IMR-90 (cell line): ENCODE data around the gene NEK6. TPM values are rescaled to one million over a fixed set of nuclear protein-coding genes. Genes with fewer than 3 reads are reported as not detected.
A peak's percentile ranks its signal among the peaks of the same experiment; 100 is the strongest.

ENCODE experiments used
- ATAC-seq: fragments of 200-7000 bp; cut with Tn5 transposase; 2 replicates; pipeline ENCODE4 v1.9.1; 2020; ENCODE audit warnings: low read depth, mild to moderate bottlenecking, moderate library complexity
- BruUV-seq: library from RNA; stranded (reverse); fragments of 400-500 nt; replicated peaks from 2 replicates; lab custom pipeline; 2021; lab: Mats Ljungman, UMichigan
- CTCF ChIA-PET: fragments of 300-600 bp; formaldehyde crosslinking; extraction: SDS; loops from one replicate; lab custom pipeline; 2021; ENCODE audit warnings: antibody characterized with exemption; lab: Yijun Ruan, JAX
- POLR2A ChIA-PET: fragments of 300-600 bp; sonication (Branson Sonifier 250); formaldehyde crosslinking; loops from one replicate; lab custom pipeline; 2022; ENCODE audit warnings: antibody characterized with exemption; ENCODE audit not compliant: unreplicated experiment; lab: Charles Lee
- DNase-seq: peaks from one replicate; pipeline ENCODE4 v3.0.0; 2013
- H2AFZ ChIP-seq: replicated peaks from 2 replicates; pipeline ENCODE3; 2013; ENCODE audit warnings: low read length, mild to moderate bottlenecking; ENCODE audit not compliant: poor library complexity
- H2AK5ac ChIP-seq: 2 replicates; pipeline ENCODE4 v1.6.1; 2013; ENCODE audit warnings: low read depth, low read length, inconsistent platforms
- H2AK9ac ChIP-seq: replicated peaks from 2 replicates; pipeline ENCODE3; 2013; ENCODE audit warnings: mild to moderate bottlenecking, low read depth, low read length, moderate library complexity; ENCODE audit not compliant: poor library complexity
- H2BK120ac ChIP-seq: 2 replicates; pipeline ENCODE4 v1.6.1; 2013; ENCODE audit warnings: low read depth, low read length, inconsistent platforms
- H2BK15ac ChIP-seq: 3 replicates; pipeline ENCODE4 v1.6.1; 2013; ENCODE audit warnings: low read depth, low read length, inconsistent platforms
- H2BK20ac ChIP-seq: 2 replicates; pipeline ENCODE4 v1.6.1; 2013; ENCODE audit warnings: low read depth, mild to moderate bottlenecking, inconsistent platforms, low read length, moderate library complexity
- H2BK5ac ChIP-seq: 2 replicates; pipeline ENCODE4 v1.6.1; 2013; ENCODE audit warnings: mild to moderate bottlenecking, low read depth, low read length, inconsistent platforms; ENCODE audit not compliant: poor library complexity, severe bottlenecking
- H3K14ac ChIP-seq: replicated peaks from 2 replicates; pipeline ENCODE4 v1.6.1; 2013; ENCODE audit warnings: low read depth, low read length, inconsistent platforms
- H3K18ac ChIP-seq: 2 replicates; pipeline ENCODE4 v1.6.1; 2013; ENCODE audit warnings: low read depth, low read length, control low read depth
- H3K23ac ChIP-seq: 2 replicates; pipeline ENCODE4 v1.6.1; 2013; ENCODE audit warnings: low read depth, low read length, inconsistent platforms
- H3K27ac ChIP-seq: 2 replicates; pipeline ENCODE4 v1.5.1; 2013; ENCODE audit warnings: mild to moderate bottlenecking, control low read depth, low read length; ENCODE audit not compliant: insufficient read depth
- H3K27me3 ChIP-seq: 2 replicates; pipeline ENCODE4 v1.6.1; 2013; ENCODE audit warnings: low read length; ENCODE audit not compliant: control insufficient read depth, insufficient read depth
- H3K36me3 ChIP-seq: 2 replicates; pipeline ENCODE4 v1.6.1; 2013; ENCODE audit warnings: low read length, mixed read lengths; ENCODE audit not compliant: control insufficient read depth, insufficient read depth
- H3K4ac ChIP-seq: 2 replicates; pipeline ENCODE4 v1.6.1; 2013; ENCODE audit warnings: low read depth, low read length, inconsistent platforms
- H3K4me1 ChIP-seq: 2 replicates; pipeline ENCODE4 v1.6.1; 2013; ENCODE audit warnings: low read length, mixed read lengths; ENCODE audit not compliant: control insufficient read depth, insufficient read depth
- H3K4me2 ChIP-seq: 2 replicates; pipeline ENCODE4 v1.6.1; 2013; ENCODE audit warnings: low read depth, mild to moderate bottlenecking, control low read depth, low read length, moderate library complexity
- H3K4me3 ChIP-seq: 2 replicates; pipeline ENCODE4 v1.5.1; 2013; ENCODE audit warnings: low read depth, mild to moderate bottlenecking, control low read depth, low read length, moderate library complexity; ENCODE audit not compliant: insufficient read depth
- H3K56ac ChIP-seq: 2 replicates; pipeline ENCODE4 v1.6.1; 2013; ENCODE audit warnings: low read length, inconsistent platforms; ENCODE audit not compliant: insufficient read depth; ENCODE audit errors: extremely low read depth
- H3K79me1 ChIP-seq, 2 experiments: 2 replicates each; pipeline ENCODE4 v1.6.1; 2013; ENCODE audit warnings: low read length in 2 of 2, inconsistent platforms in 1 of 2, low read depth in 1 of 2
- H3K9ac ChIP-seq: 2 replicates; pipeline ENCODE4 v1.6.1; 2013; ENCODE audit warnings: low read depth, low read length, control low read depth
- H3K9me1 ChIP-seq: 2 replicates; pipeline ENCODE4 v1.6.1; 2013; ENCODE audit warnings: low read length, inconsistent platforms; ENCODE audit not compliant: insufficient read depth
- H3K9me3 ChIP-seq: 2 replicates; pipeline ENCODE4 v1.6.1; 2013; ENCODE audit warnings: low read length; ENCODE audit not compliant: control insufficient read depth, insufficient read depth
- H4K20me1 ChIP-seq: 2 replicates; pipeline ENCODE4 v1.6.1; 2013; ENCODE audit warnings: low read length, inconsistent platforms; ENCODE audit not compliant: insufficient read depth
- H4K5ac ChIP-seq: 2 replicates; pipeline ENCODE4 v1.6.1; 2013; ENCODE audit warnings: mild to moderate bottlenecking, low read depth, low read length, control low read depth
- H4K8ac ChIP-seq, 2 experiments: 2 replicates each; pipeline ENCODE4 v1.6.1; 2013; ENCODE audit warnings: low read depth in 2 of 2, low read length in 2 of 2, control low read depth in 1 of 2, inconsistent platforms in 1 of 2
- H4K91ac ChIP-seq: 2 replicates; pipeline ENCODE4 v1.6.1; 2013; ENCODE audit warnings: low read depth, low read length, inconsistent platforms; ENCODE audit not compliant: insufficient read depth
- RAD21 ChIP-seq: IDR thresholded peaks from 2 replicates; pipeline ENCODE4 v1.6.1; 2012; ENCODE audit warnings: low read length, improper control_type of control experiment
- WGBS, 2 experiments: methylation state at CpG; one replicate each; pipeline versions ENCODE4 v1.1.5 to v1.1.7; 2013; ENCODE audit warnings: missing lambda C conversion rate in 2 of 2; ENCODE audit not compliant: insufficient read length in 1 of 2; ENCODE audit errors: extremely low coverage in 2 of 2; 5-methylcytosine and 5-hydroxymethylcytosine counted together
- dilution Hi-C: fragments of 300-500 bp; cut with HindIII; formaldehyde crosslinking; loops from one replicate; pipeline ENCODE4 v1.14.3; 2018; ENCODE audit warnings: low sequenced_read_pairs; ENCODE audit not compliant: unreplicated experiment
- in situ Hi-C: fragments of 300-500 bp; cut with MboI; formaldehyde crosslinking; loops from 3 replicates; pipeline ENCODE4 v1.14.3; 2019; ENCODE audit warnings: low sequenced_read_pairs, inconsistent platforms, mixed read lengths
- intact Hi-C: fragments of 100-400 bp; cut with micrococcal nuclease; formaldehyde crosslinking; loops from 2 replicates; pipeline ENCODE4 v1.10.0; 2022
- polyA plus RNA-seq, 3 experiments: library from polyadenylated mRNA; depleted of rRNA; stranded (reverse); fragments of >200 nt; gene quantifications; 2 replicates each; pipeline ENCODE4 v1.2.3, GENCODE V29; 2012; ENCODE audit warnings: low replicate concordance in 1 of 3
- total RNA-seq: library from RNA; depleted of rRNA; stranded (reverse); fragments of >200 nt; gene quantifications from 2 replicates; pipeline ENCODE4 v1.2.3, GENCODE V29; 2012
- TF ChIP-seq, protein P1 (sequence below): fragments of 150-350 bp; IDR thresholded peaks from 2 replicates; pipeline ENCODE4 v1.6.1; 2017; ENCODE audit warnings: mild to moderate bottlenecking, antibody characterized with exemption, low read length, low read depth

The NEK6 gene
- total and polyA plus RNA-seq, 2 of the 4 experiments (the other 2 are of a cell fraction): 79.9 to 112 TPM

- no peaks in the 10 kb centered on the region for H3K4me1 ChIP-seq
- H3K9ac ChIP-seq: no peak overlapping the region
- CTCF ChIA-PET: no interaction called here
- no CpG with 5 or more reads among the region's 8 CpGs for WGBS, 2 experiments
- no TSS peak for BruUV-seq
- no peak for DNase-seq
- no peak overlapping the region for H4K8ac ChIP-seq
- peaks cover 14% of the 10 kb centered on the region for H3K27me3 ChIP-seq
- no peak overlapping the region for H3K23ac ChIP-seq
- TF ChIP-seq RAD21: no peak
- TF ChIP-seq, protein P1, sequence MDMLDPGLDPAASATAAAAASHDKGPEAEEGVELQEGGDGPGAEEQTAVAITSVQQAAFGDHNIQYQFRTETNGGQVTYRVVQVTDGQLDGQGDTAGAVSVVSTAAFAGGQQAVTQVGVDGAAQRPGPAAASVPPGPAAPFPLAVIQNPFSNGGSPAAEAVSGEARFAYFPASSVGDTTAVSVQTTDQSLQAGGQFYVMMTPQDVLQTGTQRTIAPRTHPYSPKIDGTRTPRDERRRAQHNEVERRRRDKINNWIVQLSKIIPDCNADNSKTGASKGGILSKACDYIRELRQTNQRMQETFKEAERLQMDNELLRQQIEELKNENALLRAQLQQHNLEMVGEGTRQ: peak; percentile 39; the same call in 1 of the 2 replicates
- H3K9me3 ChIP-seq: no peaks in the 10 kb centered on the region
- ATAC-seq: no peak
- H3K18ac ChIP-seq: no peak overlapping the region
- in situ Hi-C loops (no loop called here), dilution Hi-C loops (no loop called here), intact Hi-C loops (no loop called here)
- no peaks in the 10 kb centered on the region for H4K20me1 ChIP-seq
- H2BK20ac ChIP-seq: no peak overlapping the region
- POLR2A ChIA-PET: no interaction called here
- H4K5ac ChIP-seq: no peak overlapping the region
- no peaks in the 10 kb centered on the region for H3K36me3 ChIP-seq
- H3K4me3 ChIP-seq: no peak overlapping the region
- no peak overlapping the region for H3K56ac ChIP-seq
- no peak overlapping the region for H4K91ac ChIP-seq
- no peak overlapping the region for H3K4me2 ChIP-seq
- no peak overlapping the region for H2AK5ac ChIP-seq
- H2AK9ac ChIP-seq: no peak overlapping the region
- H3K79me1 ChIP-seq: no peaks in the 10 kb centered on the region
- no peak overlapping the region for H2AFZ ChIP-seq
- no peak overlapping the region for H3K4ac ChIP-seq
- H3K14ac ChIP-seq: no peak overlapping the region
- H2BK5ac ChIP-seq: no peak overlapping the region
- H2BK120ac ChIP-seq: no peak overlapping the region
- no peak overlapping the region for H2BK15ac ChIP-seq
- no peak overlapping the region for H3K27ac ChIP-seq
- H3K9me1 ChIP-seq: no peaks in the 10 kb centered on the region
Observed at GRCh38 chr9:124231095-124231737, 26.5 kb upstream of the NEK6 start.
